ENCODE data around the gene CRYL1. TPM values are rescaled to one million over a fixed set of nuclear protein-coding genes. Genes with fewer than 3 reads are reported as not detected.

The CRYL1 gene
- total RNA-seq, 1 experiment from 2014 or later = 6.7 TPM

GRCh38 chr13:20359335-20359734, 166.3 kb downstream of the CRYL1 start:
- no peaks in the 10 kb centered on the region for H3K9me3 Mint-ChIP-seq (ENCODE audit: unreplicated experiment)
- no peak overlapping the region for H3K4me3 Mint-ChIP-seq (ENCODE audit: unreplicated experiment)
- Histone ChIP-seq H3K36me3 (ENCODE audit: control insufficient read depth, insufficient read depth, low read length) (no peaks in the 10 kb centered on the region), H3K9me3 (no peaks in the 10 kb centered on the region), H3K4me3 (ENCODE audit: low read depth, low read length) (no peak overlapping the region), H3K27me3 (replicated peaks; ENCODE audit: control insufficient read depth, insufficient read depth, low read length) (no peaks in the 10 kb centered on the region), H3K4me1 (0 out of 2 replicates have a peak, but pooled peaks cover 5% of the 10 kb centered on the region)
- no peak for TF ChIP-seq CTCF (IDR thresholded peaks at IDR 0.05; ENCODE audit: insufficient read depth in 1 of 2, low read depth in 1 of 2, low read length in 1 of 2, severe bottlenecking in 1 of 2, unreplicated experiment in 1 of 2)
- POLR2A ChIA-PET = no interaction called here
- BruUV-seq (replicated peaks) = no TSS peak
- H3K27me3 Mint-ChIP-seq (ENCODE audit: insufficient read depth, unreplicated experiment) = peaks cover 9% of the 10 kb centered on the region
- no peaks in the 10 kb centered on the region for H3K36me3 Mint-ChIP-seq (ENCODE audit: insufficient read depth, unreplicated experiment)
- intact Hi-C loops (cut with micrococcal nuclease; ENCODE audit: unreplicated experiment) = no loop called here
- DNase-seq = no peak
- CTCF ChIA-PET = no interaction called here
- no peak overlapping the region for H3K27ac Mint-ChIP-seq (ENCODE audit: unreplicated experiment)
- peaks cover 7% of the 10 kb centered on the region for H3K4me1 Mint-ChIP-seq (ENCODE audit: low read depth, unreplicated experiment)

- peaks cover 11% of the 10 kb centered on the region for H3K27me3 Mint-ChIP-seq (ENCODE audit: insufficient read depth, unreplicated experiment)
- Histone ChIP-seq H3K36me3 (ENCODE audit: control insufficient read depth, insufficient read depth, low read length) (no peaks in the 10 kb centered on the region), H3K27me3 (replicated peaks; ENCODE audit: control insufficient read depth, insufficient read depth, low read length) (no peaks in the 10 kb centered on the region), H3K4me1 (0 out of 2 replicates have a peak, but pooled peaks cover 5% of the 10 kb centered on the region), H3K4me3 (ENCODE audit: low read depth, low read length) (no peak overlapping the region), H3K9me3 (no peaks in the 10 kb centered on the region)
- TF ChIP-seq CTCF (IDR thresholded peaks at IDR 0.05; ENCODE audit: insufficient read depth in 1 of 2, low read depth in 1 of 2, low read length in 1 of 2, severe bottlenecking in 1 of 2, unreplicated experiment in 1 of 2) = no peak
- H3K4me1 Mint-ChIP-seq (ENCODE audit: low read depth, unreplicated experiment) = peaks cover 7% of the 10 kb centered on the region
- H3K36me3 Mint-ChIP-seq (ENCODE audit: insufficient read depth, unreplicated experiment) = no peaks in the 10 kb centered on the region
- no peak overlapping the region for H3K27ac Mint-ChIP-seq (ENCODE audit: unreplicated experiment)
- DNase-seq = no peak
- no TSS peak for BruUV-seq (replicated peaks)
- no peaks in the 10 kb centered on the region for H3K9me3 Mint-ChIP-seq (ENCODE audit: unreplicated experiment)
- CTCF ChIA-PET = no interaction called here
- POLR2A ChIA-PET = no interaction called here
- H3K4me3 Mint-ChIP-seq (ENCODE audit: unreplicated experiment) = no peak overlapping the region
- intact Hi-C loops (cut with micrococcal nuclease; ENCODE audit: unreplicated experiment) = no loop called here
Observed at GRCh38 chr13:20358022-20358421, 167.6 kb downstream of the CRYL1 start.

- no peak for TF ChIP-seq CTCF (IDR thresholded peaks at IDR 0.05; ENCODE audit: insufficient read depth in 1 of 2, low read depth in 1 of 2, low read length in 1 of 2, severe bottlenecking in 1 of 2, unreplicated experiment in 1 of 2)
- peaks cover 9% of the 10 kb centered on the region for H3K27me3 Mint-ChIP-seq (ENCODE audit: insufficient read depth, unreplicated experiment)
- Histone ChIP-seq H3K4me3 (ENCODE audit: low read depth, low read length) (no peak overlapping the region), H3K4me1 (0 out of 2 replicates have a peak, but pooled peaks cover 5% of the 10 kb centered on the region), H3K27me3 (replicated peaks; ENCODE audit: control insufficient read depth, insufficient read depth, low read length) (peaks cover 1% of the 10 kb centered on the region; the same call in 1 of the 2 replicates), H3K9me3 (no peaks in the 10 kb centered on the region), H3K36me3 (ENCODE audit: control insufficient read depth, insufficient read depth, low read length) (no peaks in the 10 kb centered on the region)
- no peak for DNase-seq
- H3K9me3 Mint-ChIP-seq (ENCODE audit: unreplicated experiment) = no peaks in the 10 kb centered on the region
- intact Hi-C loops (cut with micrococcal nuclease; ENCODE audit: unreplicated experiment) = no loop called here
- peaks cover 7% of the 10 kb centered on the region for H3K4me1 Mint-ChIP-seq (ENCODE audit: low read depth, unreplicated experiment)
- H3K36me3 Mint-ChIP-seq (ENCODE audit: insufficient read depth, unreplicated experiment) = no peaks in the 10 kb centered on the region
- H3K4me3 Mint-ChIP-seq (ENCODE audit: unreplicated experiment) = no peak overlapping the region
- H3K27ac Mint-ChIP-seq (ENCODE audit: unreplicated experiment) = no peak overlapping the region
- no TSS peak for BruUV-seq (replicated peaks)
- ChIA-PET CTCF (no interaction called here), POLR2A (no interaction called here)
Observed at GRCh38 chr13:20356444-20356843, 169.2 kb downstream of the CRYL1 start.

Measured in Caco-2 (cell line).